ENCODE data around the gene CHRNE.

Gene CHRNE

GRCh38 chr17:4903051-4903818, at the start of gene CHRNE:
CHRNE (minus strand) TSS chr17:4903098; CDS start chr17:4903063, 35 bp downstream.
- peak; percentile 86 for DNase-seq

- DNase-seq = no peak
Observed at GRCh38 chr17:4951486-4951885, 48.6 kb upstream of the CHRNE start.

GRCh38 chr17:4950746-4951204, 47.9 kb upstream of the CHRNE start, which contains the start of gene ENO3:
ENO3 (plus strand) TSS chr17:4951119; CDS start chr17:4951830, 711 bp downstream.
- no peak for DNase-seq

GRCh38 chr17:4950075-4950745, 47.3 kb upstream of the CHRNE start:
- no peak for DNase-seq

GRCh38 chr17:4949321-4950074, 46.6 kb upstream of the CHRNE start:
- peak; percentile 90 for DNase-seq

- peak; percentile 81 for DNase-seq
Observed at GRCh38 chr17:4948931-4949320, 46.0 kb upstream of the CHRNE start.

GRCh38 chr17:4948166-4948930, 45.5 kb upstream of the CHRNE start, which contains the start of gene PFN1:
PFN1 (minus strand) TSS chr17:4948530; CDS start chr17:4948394, 136 bp downstream.
- DNase-seq = peak; percentile 95

- DNase-seq = peak; percentile 79
Observed at GRCh38 chr17:4947411-4948165, 44.7 kb upstream of the CHRNE start.

GRCh38 chr17:4947010-4947410, 44.1 kb upstream of the CHRNE start:
- DNase-seq = no peak

- peak; percentile 27 for DNase-seq
Observed at GRCh38 chr17:4946312-4946976, 43.5 kb upstream of the CHRNE start.

- DNase-seq = no peak
Observed at GRCh38 chr17:4945944-4946280, 43.0 kb upstream of the CHRNE start.

- DNase-seq = peak; percentile 78
Observed at GRCh38 chr17:4945176-4945943, 42.5 kb upstream of the CHRNE start.

GRCh38 chr17:4944554-4945175, 41.8 kb upstream of the CHRNE start:
- no peak for DNase-seq

- peak; percentile 77 for DNase-seq
Observed at GRCh38 chr17:4944163-4944553, 41.3 kb upstream of the CHRNE start.

GRCh38 chr17:4942760-4943508, 40.0 kb upstream of the CHRNE start:
- no peak for DNase-seq

- no peak for DNase-seq
Observed at GRCh38 chr17:4941319-4941610, 38.4 kb upstream of the CHRNE start.

- peak; percentile 40 for DNase-seq
Observed at GRCh38 chr17:4940555-4941318, 37.8 kb upstream of the CHRNE start.

- peak; percentile 100 for DNase-seq
Observed at GRCh38 chr17:4939796-4940554, 37.1 kb upstream of the CHRNE start, which contains the start of the genes RNF167 and SLC25A11. RNF167 (plus strand) TSS chr17:4940268; CDS start chr17:4940910, 642 bp downstream. SLC25A11 (minus strand) TSS chr17:4940046; CDS start chr17:4939910, 136 bp downstream.

All from CD4-positive, alpha-beta T cell treated with Interleukin-17A for 1 hour (primary cell).